CD14-positive monocyte (primary cell): Measurements from ENCODE around the gene UGDH. TPM values are rescaled to one million over a fixed set of nuclear protein-coding genes. Genes with fewer than 3 reads are reported as not detected.

Source experiments
- DNase-seq, 3 donors: peaks; one replicate each; pipeline ENCODE4 v3.0.0-alpha.2; 2011 to 2022
- H2AFZ ChIP-seq: 2 replicates; pipeline ENCODE4 v1.6.0; 2012; ENCODE audit warnings: mild to moderate bottlenecking, low read depth, low read length, inconsistent platforms; ENCODE audit not compliant: insufficient read depth, poor library complexity, severe bottlenecking
- H3K27ac ChIP-seq, 2 donors: 1 replicate in 1 of 2; 2 replicates in 1 of 2; pipeline ENCODE4 v1.5.1; 2012 to 2013; ENCODE audit warnings: low read length in 2 of 2, control low read depth in 1 of 2, inconsistent platforms in 1 of 2, low read depth in 1 of 2, mild to moderate bottlenecking in 1 of 2
- H3K27me3 ChIP-seq, 2 donors: one replicate each; pipeline versions ENCODE4 v1.6.0 to v1.6.1; 2011 to 2013; ENCODE audit warnings: low read length in 2 of 2; ENCODE audit not compliant: control insufficient read depth in 2 of 2, insufficient read depth in 2 of 2
- H3K36me3 ChIP-seq, 2 donors: replicated peaks in 1 of 2; 1 replicate in 1 of 2; 2 replicates in 1 of 2; pipeline versions ENCODE4 v1.5.1 to v1.6.1; 2012 to 2013; ENCODE audit warnings: low read length in 2 of 2, control low read depth in 1 of 2, inconsistent platforms in 1 of 2, mild to moderate bottlenecking in 1 of 2; ENCODE audit not compliant: insufficient read depth in 2 of 2, control insufficient read depth in 1 of 2
- H3K4me1 ChIP-seq, 2 donors: 1 replicate in 1 of 2; 2 replicates in 1 of 2; pipeline versions ENCODE4 v1.5.1 to v1.6.1; 2012 to 2013; ENCODE audit warnings: low read length in 2 of 2, control low read depth in 1 of 2, inconsistent platforms in 1 of 2, mild to moderate bottlenecking in 1 of 2, moderate library complexity in 1 of 2; ENCODE audit not compliant: insufficient read depth in 2 of 2, control insufficient read depth in 1 of 2
- H3K4me2 ChIP-seq: replicated peaks from 2 replicates; pipeline ENCODE3; 2012; ENCODE audit warnings: low read length, moderate library complexity, mild to moderate bottlenecking; ENCODE audit not compliant: poor library complexity, severe bottlenecking; ENCODE audit errors: extremely low read depth
- H3K4me3 ChIP-seq, 3 experiments: fragments of 200-600 bp in 1 of 3; sonication (generic) in 1 of 3; replicated peaks in 1 of 3; 1 replicate in 2 of 3; 2 replicates in 1 of 3; pipeline ENCODE4 v1.5.1; 2011 to 2013; ENCODE audit warnings: low read length in 3 of 3, mild to moderate bottlenecking in 3 of 3, control low read depth in 2 of 3, low read depth in 2 of 3, inconsistent platforms in 1 of 3, moderate library complexity in 1 of 3
- H3K79me2 ChIP-seq: 2 replicates; pipeline ENCODE4 v1.6.0; 2012; ENCODE audit warnings: mild to moderate bottlenecking, control low read depth, inconsistent platforms, low read length, moderate library complexity; ENCODE audit not compliant: insufficient read depth
- H3K9ac ChIP-seq: 2 replicates; pipeline ENCODE4 v1.6.0; 2017; ENCODE audit warnings: low read length, mild to moderate bottlenecking; ENCODE audit not compliant: insufficient read depth, poor library complexity, severe bottlenecking
- H3K9me3 ChIP-seq, 2 donors: replicated peaks in 1 of 2; 1 replicate in 1 of 2; 2 replicates in 1 of 2; pipeline versions ENCODE4 v1.5.1 to v1.6.1; 2012 to 2013; ENCODE audit warnings: low read length in 2 of 2, control low read depth in 1 of 2; ENCODE audit not compliant: control insufficient read depth in 1 of 2, insufficient read depth in 1 of 2
- H4K20me1 ChIP-seq: 2 replicates; pipeline ENCODE4 v1.6.0; 2012; ENCODE audit warnings: mild to moderate bottlenecking, low read length, control low read depth, moderate library complexity; ENCODE audit not compliant: insufficient read depth
- H3K27ac Mint-ChIP-seq, 7 donors: one replicate each; pipeline ENCODE4 v1.8.0; 2020; ENCODE audit warnings: mild to moderate bottlenecking in 7 of 7, mixed read lengths in 7 of 7, moderate library complexity in 6 of 7, inconsistent platforms in 2 of 7
- H3K27me3 Mint-ChIP-seq, 3 donors: one replicate each; pipeline ENCODE4 v1.8.0; 2021 to 2022; ENCODE audit warnings: low read depth in 3 of 3, mild to moderate bottlenecking in 3 of 3, mixed read lengths in 3 of 3, moderate library complexity in 3 of 3, inconsistent platforms in 1 of 3
- H3K36me3 Mint-ChIP-seq, 2 donors: one replicate each; pipeline ENCODE4 v1.8.0; 2020; ENCODE audit warnings: mixed read lengths in 2 of 2, inconsistent platforms in 1 of 2, mild to moderate bottlenecking in 1 of 2
- H3K4me1 Mint-ChIP-seq: one replicate; pipeline ENCODE4 v1.8.0; 2020; ENCODE audit warnings: mild to moderate bottlenecking, mixed read lengths
- H3K4me3 Mint-ChIP-seq, 2 donors: one replicate each; pipeline ENCODE4 v1.8.0; 2020; ENCODE audit warnings: mild to moderate bottlenecking in 2 of 2, mixed read lengths in 2 of 2, moderate library complexity in 1 of 2
- H3K9me3 Mint-ChIP-seq, 7 donors: one replicate each; pipeline ENCODE4 v1.8.0; 2020 to 2022; ENCODE audit warnings: mixed read lengths in 7 of 7, mild to moderate bottlenecking in 6 of 7, moderate library complexity in 6 of 7, inconsistent platforms in 2 of 7
- CTCF ChIP-seq: fragments of 200-600 bp; IDR thresholded peaks from one replicate; pipeline ENCODE4 v1.8.0; 2022; ENCODE audit warnings: antibody characterized with exemption, mild to moderate bottlenecking
- WGBS: methylation state at CpG from one replicate; pipeline ENCODE4 v1.1.5; 2013; ENCODE audit warnings: missing lambda C conversion rate; ENCODE audit not compliant: insufficient coverage; 5-methylcytosine and 5-hydroxymethylcytosine counted together
- intact Hi-C, 2 donors: fragments of 100-400 bp; cut with micrococcal nuclease; formaldehyde crosslinking; loops; one replicate each; pipeline versions ENCODE4 v1.15.0 to v1.15.1; 2023
- polyA plus RNA-seq, 3 donors: library from polyadenylated mRNA; depleted of rRNA in 1 of 3; unstranded in 2 of 3; stranded (reverse) in 1 of 3; fragments of 300-500 nt in 2 of 3; fragments of >200 nt in 1 of 3; fragmentation: Illumina TruSeq in 2 of 3; gene quantifications; 1 replicate in 2 of 3; 2 replicates in 1 of 3; pipeline ENCODE4 v1.2.3, GENCODE V29; 2012 to 2021

Gene UGDH
- polyA plus RNA-seq, 3 donors, result 4.6 to 19.7 (median 16.7) TPM

- intact Hi-C loops, result loop anchor here in 1 of 2 donors (10.0 kb wide), 1 partner anchor 57 kb away; the partner anchor contains the start of gene UGDH
- Mint-ChIP-seq H3K36me3 (peaks cover 26 to 52% of the 10 kb centered on the region in 2 donors), H3K27ac (no peak overlapping the region), H3K4me3 (no peak overlapping the region), H3K4me1 (peaks cover 11% of the 10 kb centered on the region), H3K9me3 (no peaks in the 10 kb centered on the region), H3K27me3 (no peaks in the 10 kb centered on the region)
- Histone ChIP-seq H4K20me1 (no peaks in the 10 kb centered on the region), H2AFZ (no peak overlapping the region), H3K9ac (no peak overlapping the region), H3K79me2 (no peaks in the 10 kb centered on the region), H3K4me3 (no peak overlapping the region), H3K4me2 (no peak overlapping the region), H3K36me3 (peaks cover 24 to 53% of the 10 kb centered on the region in 2 donors), H3K4me1 (peaks cover 7 to 10% of the 10 kb centered on the region in 2 donors), H3K27ac (no peak overlapping the region), H3K27me3 (no peaks in the 10 kb centered on the region), H3K9me3 (no peaks in the 10 kb centered on the region)
- 100% methylated on average over 3 of the region's 4 CpGs for WGBS
- DNase-seq, result no peak
- TF ChIP-seq CTCF, result no peak
Measured at GRCh38 chr4:39467464-39467863, 59.8 kb downstream of the UGDH start.

GRCh38 chr4:39466747-39467146, 60.5 kb downstream of the UGDH start:
- Mint-ChIP-seq H3K36me3 (peaks cover 22 to 46% of the 10 kb centered on the region in 2 donors), H3K27me3 (no peaks in the 10 kb centered on the region), H3K9me3 (no peaks in the 10 kb centered on the region), H3K4me1 (peaks cover 8% of the 10 kb centered on the region), H3K4me3 (no peak overlapping the region), H3K27ac (no peak overlapping the region)
- H3K27ac ChIP-seq, result no peak overlapping the region
- H3K27me3 ChIP-seq, result no peaks in the 10 kb centered on the region
- no peak overlapping the region for H3K4me2 ChIP-seq
- H3K9ac ChIP-seq, result no peak overlapping the region
- no peaks in the 10 kb centered on the region for H4K20me1 ChIP-seq
- WGBS, result no CpG with 5 or more reads among the region's 4 CpGs
- H3K9me3 ChIP-seq, result no peaks in the 10 kb centered on the region
- no peaks in the 10 kb centered on the region for H3K79me2 ChIP-seq
- intact Hi-C loops, result loop anchor here in 1 of 2 donors (10.0 kb wide), 1 partner anchor 58 kb away; the partner anchor contains the start of gene UGDH
- DNase-seq, result no peak
- no peak for TF ChIP-seq CTCF
- peaks cover 24 to 50% of the 10 kb centered on the region in 2 donors for H3K36me3 ChIP-seq
- no peak overlapping the region for H2AFZ ChIP-seq
- no peak overlapping the region for H3K4me3 ChIP-seq
- peaks cover 7 to 10% of the 10 kb centered on the region in 2 donors for H3K4me1 ChIP-seq
